Muscle layer of duodenum (tissue), 2 donors: ENCODE results near the gene ARMC6.
A peak's percentile ranks its signal among the peaks of the same experiment; 100 is the strongest.

ENCODE experiments used
- H3K27ac ChIP-seq: one replicate; pipeline ENCODE4 v1.7.0; 2013; ENCODE audit warnings: mild to moderate bottlenecking, low read length
- H3K27me3 ChIP-seq: one replicate; pipeline ENCODE4 v1.7.0; 2013; ENCODE audit warnings: low read depth, mild to moderate bottlenecking, control low read depth, low read length
- H3K36me3 ChIP-seq, 2 donors: one replicate each; pipeline ENCODE4 v1.7.0; 2013; ENCODE audit warnings: low read length in 2 of 2, control low read depth in 1 of 2, mild to moderate bottlenecking in 1 of 2; ENCODE audit not compliant: insufficient read depth in 2 of 2, control insufficient read depth in 1 of 2
- H3K4me1 ChIP-seq, 2 donors: one replicate each; pipeline ENCODE4 v1.7.0; 2013; ENCODE audit warnings: low read length in 2 of 2, mild to moderate bottlenecking in 2 of 2, control low read depth in 1 of 2, moderate library complexity in 1 of 2; ENCODE audit not compliant: insufficient read depth in 2 of 2, control insufficient read depth in 1 of 2
- H3K4me3 ChIP-seq, 2 donors: one replicate each; pipeline ENCODE4 v1.7.0; 2013; ENCODE audit warnings: low read length in 2 of 2, low read depth in 1 of 2, mild to moderate bottlenecking in 1 of 2
- H3K9me3 ChIP-seq, 2 donors: one replicate each; pipeline ENCODE4 v1.7.0; 2013; ENCODE audit warnings: low read length in 2 of 2, control low read depth in 1 of 2, mild to moderate bottlenecking in 1 of 2; ENCODE audit not compliant: control insufficient read depth in 1 of 2
- donor health status: healthy.

Gene ARMC6

DNA sequence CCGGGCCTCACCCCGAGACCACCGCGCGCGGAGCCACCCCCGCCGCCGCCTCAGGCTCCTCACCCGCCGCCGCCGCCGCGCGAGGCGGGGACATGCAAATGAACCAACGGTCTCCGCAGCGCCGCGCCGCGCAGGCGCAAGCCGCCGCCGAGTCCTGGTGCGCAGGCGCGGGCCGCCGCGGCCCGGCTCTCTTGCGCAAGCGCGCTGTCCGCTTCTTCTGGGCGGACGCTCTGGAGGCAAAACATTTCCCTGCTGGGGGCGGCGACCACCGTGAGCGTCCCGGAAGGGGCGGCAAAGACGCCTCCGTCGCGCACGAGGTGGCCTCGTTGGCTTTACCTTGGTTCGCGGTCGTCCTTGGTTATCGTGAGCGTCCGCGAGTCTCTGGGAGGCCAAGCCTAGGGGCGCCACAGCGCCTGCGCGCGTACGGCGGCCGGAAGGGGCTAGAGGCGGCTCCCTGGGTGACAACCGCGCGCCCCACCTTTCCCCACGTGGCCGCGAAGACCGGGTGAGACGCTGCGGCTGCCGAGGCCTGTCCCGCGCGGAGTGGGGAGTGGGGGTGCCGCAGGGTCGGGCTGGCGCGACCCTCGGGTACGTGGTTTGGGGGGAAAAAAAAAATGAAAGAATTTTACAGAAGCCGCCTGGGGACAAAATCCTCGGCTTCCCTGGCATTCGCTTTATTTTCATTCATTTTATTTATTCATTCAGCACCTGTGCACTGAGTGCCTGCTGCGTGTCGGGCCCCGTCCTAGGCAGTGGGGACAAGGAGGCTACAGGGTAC, at the start of gene ARMC6, which contains the start of gene SUGP2:
Gene ARMC6, plus strand, starts transcription at position 178 of the 778 bp plus-strand sequence. CDS start 607 bp downstream, outside the sequence.
Gene SUGP2, minus strand, starts transcription at position 92 of the 778 bp plus-strand sequence. CDS start 2,446 bp downstream, outside the sequence.
- Histone ChIP-seq H3K36me3 (peaks cover 2 to 12% of the 10 kb centered on the region in 2 donors), H3K4me3 (peak within 1 kb of the TSS; percentile 83 to 91), H3K27me3 (no peaks in the 10 kb centered on the region), H3K27ac (peak within 1 kb of the TSS; percentile 58), H3K9me3 (no peaks in the 10 kb centered on the region), H3K4me1 (peaks cover 0 to 20% of the 10 kb centered on the region in 2 donors)

DNA sequence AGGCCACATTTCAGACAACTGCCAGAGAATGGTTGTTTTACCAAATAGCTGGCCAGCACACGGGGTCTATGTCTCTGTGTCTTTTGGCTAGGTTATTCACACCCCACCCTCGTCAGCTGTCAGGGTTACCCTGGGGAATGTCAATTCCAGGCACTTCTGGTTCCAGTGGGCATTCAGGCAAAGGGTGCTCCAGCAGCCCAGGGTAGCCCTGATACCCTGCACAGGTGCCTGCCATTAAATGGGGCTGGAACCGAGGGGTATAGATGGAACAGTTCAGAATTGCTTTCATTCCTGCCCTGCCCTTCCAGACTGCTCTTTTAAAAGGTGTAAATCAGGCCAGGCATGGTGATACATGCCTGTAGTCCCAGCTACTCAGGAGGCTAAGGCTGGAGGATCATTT, 49.2 kb upstream of the ARMC6 start:
- no peaks in the 10 kb centered on the region for H3K36me3 ChIP-seq
- H3K4me3 ChIP-seq: no peak overlapping the region
- no peak overlapping the region for H3K27ac ChIP-seq
- no peaks in the 10 kb centered on the region for H3K27me3 ChIP-seq
- H3K4me1 ChIP-seq: peaks cover 0 to 9% of the 10 kb centered on the region in 2 donors
- no peaks in the 10 kb centered on the region for H3K9me3 ChIP-seq

DNA sequence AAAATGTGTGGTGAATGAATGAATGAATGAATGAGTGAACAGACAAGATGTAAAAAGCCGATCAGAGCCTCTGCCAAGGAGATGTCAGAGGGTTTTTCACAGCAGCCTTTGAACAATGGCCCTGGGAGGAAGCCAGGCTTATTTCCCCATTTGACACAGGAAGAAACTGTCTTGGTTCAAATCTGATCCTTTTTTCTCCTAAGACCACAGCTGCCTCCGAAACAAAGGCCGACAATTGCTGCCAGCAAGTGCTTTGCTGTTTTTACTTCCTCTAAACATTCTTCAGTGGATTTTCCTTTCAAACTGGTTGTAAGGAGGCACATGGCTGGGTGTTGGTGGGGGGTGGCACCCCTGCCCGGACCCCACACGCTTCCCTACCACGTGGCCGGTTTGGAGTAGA, 48.1 kb upstream of the ARMC6 start:
- H3K9me3 ChIP-seq: no peaks in the 10 kb centered on the region
- H3K4me1 ChIP-seq: peaks cover 0 to 9% of the 10 kb centered on the region in 2 donors
- H3K36me3 ChIP-seq: no peaks in the 10 kb centered on the region
- H3K27me3 ChIP-seq: no peaks in the 10 kb centered on the region
- H3K27ac ChIP-seq: no peak overlapping the region
- H3K4me3 ChIP-seq: no peak overlapping the region

DNA sequence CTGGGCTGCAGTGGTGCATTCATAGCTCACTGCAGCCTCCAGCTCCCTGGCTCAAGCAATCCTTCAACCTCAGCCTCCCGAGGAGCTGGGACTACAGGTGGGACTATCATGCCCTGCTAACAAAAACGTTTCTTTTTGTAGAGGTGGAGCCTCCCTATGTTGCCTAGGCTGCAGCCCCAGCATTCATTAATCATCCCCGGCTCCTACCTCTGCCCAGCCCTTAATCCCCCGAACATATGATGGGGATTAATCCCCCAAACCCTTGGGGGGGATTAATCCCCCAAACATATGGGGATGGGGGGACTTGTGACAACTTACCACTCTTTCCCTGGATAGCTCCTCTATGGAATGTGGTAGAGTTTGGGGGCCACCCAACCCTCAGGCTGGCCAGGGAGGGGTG, 45.9 kb upstream of the ARMC6 start:
- Histone ChIP-seq H3K27ac (no peak overlapping the region), H3K36me3 (peaks cover 0 to under 1% of the 10 kb centered on the region in 2 donors), H3K4me1 (peaks cover 0 to 9% of the 10 kb centered on the region in 2 donors), H3K4me3 (no peak overlapping the region), H3K9me3 (no peaks in the 10 kb centered on the region), H3K27me3 (no peaks in the 10 kb centered on the region)

DNA sequence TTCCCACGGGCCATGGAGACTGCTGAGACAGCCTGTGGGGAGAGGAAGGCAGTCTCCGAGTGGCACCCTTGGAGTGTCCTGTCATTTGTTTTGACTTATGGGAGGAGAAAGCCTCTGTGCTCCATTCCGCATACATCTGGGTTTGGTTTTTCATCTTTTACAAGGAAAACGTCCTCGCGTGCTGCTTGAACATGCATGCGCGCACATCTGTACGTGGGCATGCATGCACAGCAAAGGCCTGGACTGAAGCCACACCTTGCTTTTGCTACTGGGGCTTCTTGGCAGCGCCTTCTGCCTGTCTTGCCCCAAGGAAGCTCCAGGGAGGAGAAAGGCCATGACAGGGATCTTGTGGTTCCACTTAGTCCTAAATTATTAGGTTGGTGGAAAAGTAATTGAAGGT, 44.1 kb upstream of the ARMC6 start:
- H3K27me3 ChIP-seq: no peaks in the 10 kb centered on the region

DNA sequence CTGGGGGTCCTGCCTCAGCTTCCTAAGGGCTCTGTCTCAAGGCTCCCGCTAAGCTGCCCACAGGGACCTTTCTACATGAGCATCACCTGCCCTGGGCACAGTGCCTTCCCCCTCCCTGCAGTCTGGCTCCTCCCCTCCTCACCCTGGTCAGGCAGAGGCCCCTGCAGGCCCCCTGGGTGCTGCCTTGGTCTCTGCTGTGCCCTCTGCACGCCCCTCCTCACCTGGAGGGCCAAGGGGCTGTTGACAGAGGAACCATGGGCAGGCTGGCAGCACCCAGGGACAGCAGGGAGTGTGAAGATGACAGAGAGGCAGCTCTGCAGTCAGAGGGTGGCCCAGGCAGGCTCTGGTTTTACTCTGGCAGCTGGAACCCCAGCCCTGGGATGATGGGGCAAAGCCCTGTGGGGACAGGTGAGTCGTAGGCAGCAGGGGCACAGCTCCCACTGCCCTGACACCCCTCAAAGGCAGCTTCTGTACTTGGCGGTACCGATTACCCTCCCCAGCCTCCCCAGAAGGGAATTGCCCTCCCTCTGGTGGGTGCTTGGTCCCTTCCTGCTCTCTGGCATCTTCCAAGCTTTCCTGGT, 43.2 kb upstream of the ARMC6 start:
- Histone ChIP-seq H3K36me3 (peaks cover 22 to 28% of the 10 kb centered on the region in 2 donors), H3K4me3 (no peak overlapping the region), H3K9me3 (no peaks in the 10 kb centered on the region), H3K4me1 (peaks cover 0 to 11% of the 10 kb centered on the region in 2 donors), H3K27me3 (no peaks in the 10 kb centered on the region), H3K27ac (no peak overlapping the region)

More for the DNA sequence above, 44.1 kb upstream of the ARMC6 start:
- Histone ChIP-seq H3K4me1 (peaks cover 0 to 9% of the 10 kb centered on the region in 2 donors), H3K4me3 (no peak overlapping the region), H3K27ac (no peak overlapping the region), H3K36me3 (peaks cover 18 to 19% of the 10 kb centered on the region in 2 donors), H3K9me3 (no peaks in the 10 kb centered on the region)

DNA sequence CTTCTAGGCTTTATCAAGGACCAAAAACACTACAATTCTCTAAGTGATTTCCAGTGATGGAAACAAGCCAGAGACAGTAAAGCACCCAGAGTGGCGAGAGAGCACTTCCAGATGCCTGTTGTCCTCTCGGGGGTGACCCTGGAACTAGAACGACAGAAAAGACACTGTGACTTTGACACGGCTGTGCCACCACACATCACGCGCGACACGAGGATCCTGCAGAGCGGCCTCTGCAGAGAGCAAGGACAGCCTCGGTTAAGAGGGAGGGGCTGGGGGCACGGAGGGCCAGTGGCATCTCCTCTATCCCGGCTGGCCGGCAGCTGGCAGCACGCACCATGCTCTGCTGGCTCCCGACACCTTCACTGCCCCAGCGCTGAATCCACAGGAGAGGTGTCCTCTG, 42.4 kb upstream of the ARMC6 start:
- Histone ChIP-seq H3K9me3 (no peaks in the 10 kb centered on the region), H3K27me3 (no peaks in the 10 kb centered on the region), H3K36me3 (peaks cover 22 to 34% of the 10 kb centered on the region in 2 donors), H3K4me1 (peaks cover 0 to 8% of the 10 kb centered on the region in 2 donors), H3K4me3 (no peak overlapping the region), H3K27ac (no peak overlapping the region)

DNA sequence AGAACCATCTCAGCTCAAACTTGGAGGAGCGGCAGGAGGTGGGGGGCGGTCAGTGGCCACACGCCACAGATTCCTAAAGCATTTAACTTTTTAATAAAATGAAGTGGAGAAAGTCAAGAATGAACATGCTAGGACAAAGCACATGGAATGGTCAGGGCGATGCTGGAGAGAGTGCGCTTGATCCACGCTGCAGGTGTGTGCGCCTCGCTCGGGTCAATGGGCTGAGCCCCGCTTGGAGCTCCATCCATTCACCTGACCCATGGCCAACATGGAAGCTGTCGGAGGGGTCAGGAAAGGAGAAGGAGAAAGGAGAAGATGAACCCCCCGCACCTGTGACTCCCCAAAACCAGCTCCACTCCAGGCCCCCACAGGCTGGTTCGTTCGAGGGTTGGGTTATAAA, 41.9 kb upstream of the ARMC6 start:
- Histone ChIP-seq H3K36me3 (peaks cover 22 to 36% of the 10 kb centered on the region in 2 donors), H3K9me3 (no peaks in the 10 kb centered on the region), H3K4me3 (no peak overlapping the region), H3K27me3 (no peaks in the 10 kb centered on the region), H3K4me1 (peaks cover 0 to 7% of the 10 kb centered on the region in 2 donors), H3K27ac (no peak overlapping the region)

DNA sequence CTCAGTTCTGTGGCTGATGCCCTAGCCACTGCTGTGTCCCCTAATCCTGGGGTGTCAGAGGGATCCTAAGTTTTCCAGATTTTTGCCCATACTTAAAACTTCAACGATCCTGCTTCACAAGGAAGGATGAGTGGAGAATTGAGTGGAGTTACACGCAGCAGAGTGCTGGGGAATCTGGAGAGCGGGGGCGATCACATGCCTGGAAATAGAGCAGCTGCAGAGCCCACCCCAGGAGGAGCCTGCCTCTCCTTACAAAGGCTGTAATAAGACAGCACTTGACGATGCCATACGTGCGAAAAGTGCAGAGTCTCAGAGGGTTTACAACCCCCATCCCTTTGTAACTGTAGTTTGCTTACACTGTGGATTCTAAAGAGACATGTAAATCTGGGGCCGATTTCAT, 40.7 kb upstream of the ARMC6 start:
- H3K4me3 ChIP-seq: no peak overlapping the region
- no peaks in the 10 kb centered on the region for H3K9me3 ChIP-seq
- peaks cover 0 to 7% of the 10 kb centered on the region in 2 donors for H3K4me1 ChIP-seq
- no peak overlapping the region for H3K27ac ChIP-seq
- H3K36me3 ChIP-seq: peaks cover 22 to 36% of the 10 kb centered on the region in 2 donors
- H3K27me3 ChIP-seq: no peaks in the 10 kb centered on the region

DNA sequence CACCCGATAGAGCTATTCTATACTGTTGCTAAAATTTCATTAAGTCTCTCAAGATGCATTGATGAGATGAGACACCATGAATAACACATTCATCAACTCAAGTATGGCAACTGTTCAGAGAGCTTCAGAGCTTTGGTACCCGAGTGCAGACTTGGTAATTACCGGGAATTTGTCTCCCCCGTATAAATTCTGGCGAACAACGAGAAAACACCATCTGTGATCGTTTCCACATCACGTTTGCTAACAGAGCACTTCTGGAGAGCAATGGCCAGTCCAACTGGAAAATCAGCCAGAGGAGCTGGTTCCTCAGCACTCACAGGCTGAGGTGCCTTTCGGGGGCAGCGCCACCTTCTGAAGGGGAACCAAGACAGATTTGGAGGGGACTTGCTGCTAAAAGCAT, 40.3 kb upstream of the ARMC6 start:
- Histone ChIP-seq H3K4me1 (peaks cover 0 to 7% of the 10 kb centered on the region in 2 donors), H3K27me3 (no peaks in the 10 kb centered on the region), H3K36me3 (peaks cover 25 to 36% of the 10 kb centered on the region in 2 donors), H3K27ac (no peak overlapping the region), H3K4me3 (no peak overlapping the region), H3K9me3 (no peaks in the 10 kb centered on the region)

DNA sequence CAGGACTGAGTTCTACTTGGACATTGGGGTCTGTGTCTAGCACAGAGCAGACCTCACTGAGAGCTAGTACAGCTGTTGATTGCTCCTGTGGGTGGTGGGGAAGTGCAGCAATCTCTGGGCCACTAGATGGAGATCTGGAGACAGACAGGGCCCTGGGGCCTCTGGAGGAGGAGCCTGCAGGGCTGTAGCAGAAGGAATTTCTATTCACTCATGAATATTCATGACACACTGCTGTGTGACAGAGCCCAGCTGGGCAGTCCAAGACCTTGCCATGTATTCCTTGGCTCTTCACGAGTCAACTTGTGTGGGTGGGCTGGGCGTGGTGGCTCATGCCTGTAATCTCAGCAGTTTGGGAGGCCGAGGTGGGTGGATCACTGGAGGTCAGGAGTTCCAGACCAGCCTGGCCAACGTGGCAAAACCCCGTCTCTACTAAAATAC, 37.6 kb upstream of the ARMC6 start:
- H3K36me3 ChIP-seq: peaks cover 34 to 57% of the 10 kb centered on the region in 2 donors
- H3K27me3 ChIP-seq: no peaks in the 10 kb centered on the region

More for the DNA sequence above, 37.6 kb upstream of the ARMC6 start:
- no peak overlapping the region for H3K27ac ChIP-seq
- H3K4me3 ChIP-seq: no peak overlapping the region
- no peaks in the 10 kb centered on the region for H3K9me3 ChIP-seq
- peaks cover 0 to 7% of the 10 kb centered on the region in 2 donors for H3K4me1 ChIP-seq
